H9 (cell line): Measurements from ENCODE around the gene PPM1H. TPM values are rescaled to one million over a fixed set of nuclear protein-coding genes. Genes with fewer than 3 reads are reported as not detected.

Experiments
- DNase-seq: peaks from one replicate; pipeline ENCODE4 v3.0.0-alpha.2; 2017
- H2AFZ ChIP-seq: one replicate; pipeline ENCODE4 v1.6.1; 2013; ENCODE audit warnings: mild to moderate bottlenecking, low read length, control low read depth, moderate library complexity
- H2AK5ac ChIP-seq: 2 replicates; pipeline ENCODE4 v1.6.1; 2013; ENCODE audit warnings: low read length, control low read depth, mixed read lengths; ENCODE audit not compliant: insufficient read length
- H2BK120ac ChIP-seq: one replicate; pipeline ENCODE4 v1.6.1; 2013; ENCODE audit warnings: low read depth, mild to moderate bottlenecking, low read length, control low read depth, inconsistent platforms; ENCODE audit not compliant: poor library complexity, severe bottlenecking
- H2BK12ac ChIP-seq: 2 replicates; pipeline ENCODE4 v1.6.1; 2013; ENCODE audit warnings: low read length, control low read depth, mixed read lengths, low read depth; ENCODE audit not compliant: insufficient read length
- H2BK15ac ChIP-seq: 2 replicates; pipeline ENCODE4 v1.6.1; 2013; ENCODE audit warnings: low read depth, low read length, control low read depth
- H2BK20ac ChIP-seq: one replicate; pipeline ENCODE4 v1.6.1; 2013; ENCODE audit warnings: low read depth, mild to moderate bottlenecking, low read length, control low read depth, inconsistent platforms; ENCODE audit not compliant: poor library complexity, severe bottlenecking
- H2BK5ac ChIP-seq: 2 replicates; pipeline ENCODE4 v1.6.1; 2013; ENCODE audit warnings: low read length, control low read depth, mixed read lengths; ENCODE audit not compliant: insufficient read length
- H3K14ac ChIP-seq: 2 replicates; pipeline ENCODE4 v1.6.1; 2013; ENCODE audit warnings: low read length, control low read depth; ENCODE audit not compliant: insufficient read depth
- H3K18ac ChIP-seq: 2 replicates; pipeline ENCODE4 v1.6.1; 2013; ENCODE audit warnings: low read depth, mild to moderate bottlenecking, mixed read lengths, low read length, control low read depth; ENCODE audit not compliant: insufficient read length
- H3K23ac ChIP-seq: 2 replicates; pipeline ENCODE4 v1.6.1; 2013; ENCODE audit warnings: low read length, control low read depth, mixed read lengths, low read depth; ENCODE audit not compliant: insufficient read length
- H3K23me2 ChIP-seq: 2 replicates; pipeline ENCODE4 v1.6.1; 2013; ENCODE audit warnings: low read depth, mild to moderate bottlenecking, mixed read lengths, low read length, control low read depth; ENCODE audit not compliant: insufficient read length, poor library complexity, severe bottlenecking
- H3K27ac ChIP-seq: 2 replicates; pipeline ENCODE4 v1.5.1; 2013; ENCODE audit warnings: low read length, control low read depth, mixed read lengths, low read depth; ENCODE audit not compliant: insufficient read length
- H3K27me3 ChIP-seq: 2 replicates; pipeline ENCODE4 v1.6.1; 2013; ENCODE audit warnings: low read length, control low read depth, inconsistent platforms; ENCODE audit not compliant: insufficient read depth
- H3K4ac ChIP-seq: 2 replicates; pipeline ENCODE4 v1.6.1; 2013; ENCODE audit warnings: low read depth, mild to moderate bottlenecking, control low read depth, inconsistent platforms, low read length, moderate library complexity
- H3K4me1 ChIP-seq: 2 replicates; pipeline ENCODE4 v1.6.1; 2013; ENCODE audit warnings: low read length, control low read depth, inconsistent platforms; ENCODE audit not compliant: insufficient read depth
- H3K4me2 ChIP-seq: 2 replicates; pipeline ENCODE4 v1.6.1; 2013; ENCODE audit warnings: low read length, control low read depth, mixed read lengths; ENCODE audit not compliant: insufficient read length, insufficient read depth
- H3K56ac ChIP-seq: 2 replicates; pipeline ENCODE4 v1.6.1; 2013; ENCODE audit warnings: low read depth, mild to moderate bottlenecking, mixed read lengths, low read length, control low read depth; ENCODE audit not compliant: insufficient read length
- H3K79me1 ChIP-seq: 2 replicates; pipeline ENCODE4 v1.6.1; 2013; ENCODE audit warnings: low read depth, mild to moderate bottlenecking, moderate library complexity, low read length, control low read depth, inconsistent platforms; ENCODE audit not compliant: insufficient read depth, poor library complexity, severe bottlenecking
- H3K79me2 ChIP-seq: 2 replicates; pipeline ENCODE4 v1.6.1; 2013; ENCODE audit warnings: low read length, control low read depth, inconsistent platforms; ENCODE audit not compliant: insufficient read depth
- H3K9ac ChIP-seq: 2 replicates; pipeline ENCODE4 v1.6.1; 2013; ENCODE audit warnings: low read length, control low read depth, mixed read lengths; ENCODE audit not compliant: insufficient read length; ENCODE audit errors: extremely low read depth
- H3K9me3 ChIP-seq: one replicate; pipeline ENCODE4 v1.6.1; 2013; ENCODE audit warnings: low read depth, low read length, inconsistent platforms; ENCODE audit not compliant: control insufficient read depth
- H3T11ph ChIP-seq: one replicate; pipeline ENCODE4 v1.6.1; 2013; ENCODE audit warnings: mild to moderate bottlenecking, low read length, control low read depth, inconsistent platforms
- H4K20me1 ChIP-seq: one replicate; pipeline ENCODE4 v1.6.1; 2013; ENCODE audit not compliant: control insufficient read depth, insufficient read length, insufficient read depth
- H4K5ac ChIP-seq: 2 replicates; pipeline ENCODE4 v1.6.1; 2013; ENCODE audit warnings: low read depth, mild to moderate bottlenecking, mixed read lengths, low read length, control low read depth; ENCODE audit not compliant: insufficient read length
- H4K8ac ChIP-seq: replicated peaks from 2 replicates; pipeline ENCODE4 v1.6.1; 2013; ENCODE audit warnings: low read length, control low read depth, mixed read lengths, low read depth; ENCODE audit not compliant: insufficient read length
- H4K91ac ChIP-seq: 2 replicates; pipeline ENCODE4 v1.6.1; 2013; ENCODE audit warnings: low read depth, mild to moderate bottlenecking, moderate library complexity, mixed read lengths, low read length, control low read depth; ENCODE audit not compliant: insufficient read length
- H3K27ac Mint-ChIP-seq, 3 experiments: 2 replicates in 2 of 3; 3 replicates in 1 of 3; pipeline ENCODE4 v1.8.0; 2020 to 2021; ENCODE audit warnings: mixed read lengths in 3 of 3, mild to moderate bottlenecking in 1 of 3, moderate library complexity in 1 of 3
- H3K27me3 Mint-ChIP-seq: 2 replicates; pipeline ENCODE4 v1.8.0; 2021; ENCODE audit warnings: low read depth, mild to moderate bottlenecking, moderate library complexity, mixed read lengths
- H3K36me3 Mint-ChIP-seq, 3 experiments: 2 replicates in 2 of 3; 3 replicates in 1 of 3; pipeline ENCODE4 v1.8.0; 2020 to 2021; ENCODE audit warnings: low read depth in 3 of 3, mixed read lengths in 3 of 3; ENCODE audit not compliant: insufficient read depth in 1 of 3
- H3K4me1 Mint-ChIP-seq, 2 experiments: 2 replicates each; pipeline ENCODE4 v1.8.0; 2020; ENCODE audit warnings: mixed read lengths in 2 of 2
- H3K4me3 Mint-ChIP-seq, 2 experiments: 2 replicates in 1 of 2; 3 replicates in 1 of 2; pipeline ENCODE4 v1.8.0; 2020 to 2021; ENCODE audit warnings: mild to moderate bottlenecking in 2 of 2, mixed read lengths in 2 of 2, moderate library complexity in 1 of 2
- H3K9me3 Mint-ChIP-seq, 2 experiments: 2 replicates in 1 of 2; 3 replicates in 1 of 2; pipeline ENCODE4 v1.8.0; 2020; ENCODE audit warnings: mild to moderate bottlenecking in 2 of 2, mixed read lengths in 2 of 2, moderate library complexity in 1 of 2
- whole genome bisulfite sequencing: extraction: QIAGEN DNeasy Blood & Tissue Kit; methylation state at CpG from one replicate; pipeline ENCODE4 v1.1.7; 2013; ENCODE audit warnings: missing lambda C conversion rate, low lambda C conversion rate, mixed read lengths; ENCODE audit not compliant: insufficient read length; ENCODE audit errors: extremely low coverage; 5-methylcytosine and 5-hydroxymethylcytosine counted together
- total RNA-seq: library from RNA; stranded (reverse); gene quantifications from 2 replicates; pipeline ENCODE4 v1.2.1, GENCODE V29; 2021
- TF ChIP-seq, protein P1 (sequence below): fragments of 200-600 bp; sonication (generic); conservative IDR thresholded peaks from 3 replicates; pipeline ENCODE4 v1.8.0; 2021; ENCODE audit warnings: antibody characterized with exemption, mild to moderate bottlenecking

The PPM1H gene
- total RNA-seq, 1 experiment from 2014 or later, result 22.1 TPM

GRCh38 chr12:62916632-62917425 is 18.1 kb downstream of the PPM1H start:
- no peak overlapping the region for H3K14ac ChIP-seq
- Mint-ChIP-seq H3K27me3 (no peaks in the 10 kb centered on the region), H3K4me1 (peaks cover 53 to 54% of the 10 kb centered on the region in 2 experiments), H3K27ac (peak overlapping the region in 1 of 3 experiments; percentile 75; a peak in 1 of 7 replicates), H3K36me3 (peaks cover 0 to 7% (median 5%) of the 10 kb centered on the region in 3 experiments; a peak in 4 of 7 replicates), H3K9me3 (no peaks in the 10 kb centered on the region), H3K4me3 (no peak overlapping the region)
- H2BK12ac ChIP-seq, result no peak overlapping the region
- H3T11ph ChIP-seq, result no peak overlapping the region
- WGBS, result no CpG with 5 or more reads among the region's 7 CpGs
- peaks cover 10% of the 10 kb centered on the region for H3K79me1 ChIP-seq
- H2BK20ac ChIP-seq, result no peak overlapping the region
- H4K20me1 ChIP-seq, result no peaks in the 10 kb centered on the region
- no peak overlapping the region for H3K9ac ChIP-seq
- H3K23ac ChIP-seq, result no peak overlapping the region
- H2BK5ac ChIP-seq, result no peak overlapping the region
- H2BK120ac ChIP-seq, result no peak overlapping the region
- H3K27me3 ChIP-seq, result no peaks in the 10 kb centered on the region
- H2AK5ac ChIP-seq, result peak overlapping the region; percentile 65
- no peak overlapping the region for H3K4me2 ChIP-seq
- no peak overlapping the region for H3K27ac ChIP-seq
- no peak overlapping the region for H2AFZ ChIP-seq
- H4K91ac ChIP-seq, result no peak overlapping the region
- H3K9me3 ChIP-seq, result no peaks in the 10 kb centered on the region
- TF ChIP-seq, protein P1, sequence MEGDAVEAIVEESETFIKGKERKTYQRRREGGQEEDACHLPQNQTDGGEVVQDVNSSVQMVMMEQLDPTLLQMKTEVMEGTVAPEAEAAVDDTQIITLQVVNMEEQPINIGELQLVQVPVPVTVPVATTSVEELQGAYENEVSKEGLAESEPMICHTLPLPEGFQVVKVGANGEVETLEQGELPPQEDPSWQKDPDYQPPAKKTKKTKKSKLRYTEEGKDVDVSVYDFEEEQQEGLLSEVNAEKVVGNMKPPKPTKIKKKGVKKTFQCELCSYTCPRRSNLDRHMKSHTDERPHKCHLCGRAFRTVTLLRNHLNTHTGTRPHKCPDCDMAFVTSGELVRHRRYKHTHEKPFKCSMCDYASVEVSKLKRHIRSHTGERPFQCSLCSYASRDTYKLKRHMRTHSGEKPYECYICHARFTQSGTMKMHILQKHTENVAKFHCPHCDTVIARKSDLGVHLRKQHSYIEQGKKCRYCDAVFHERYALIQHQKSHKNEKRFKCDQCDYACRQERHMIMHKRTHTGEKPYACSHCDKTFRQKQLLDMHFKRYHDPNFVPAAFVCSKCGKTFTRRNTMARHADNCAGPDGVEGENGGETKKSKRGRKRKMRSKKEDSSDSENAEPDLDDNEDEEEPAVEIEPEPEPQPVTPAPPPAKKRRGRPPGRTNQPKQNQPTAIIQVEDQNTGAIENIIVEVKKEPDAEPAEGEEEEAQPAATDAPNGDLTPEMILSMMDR, result no peak
- no peak for DNase-seq
- no peak overlapping the region for H4K5ac ChIP-seq
- H2BK15ac ChIP-seq, result no peak overlapping the region
- H3K23me2 ChIP-seq, result no peaks in the 10 kb centered on the region
- no peak overlapping the region for H3K4ac ChIP-seq
- no peak overlapping the region for H3K18ac ChIP-seq
- no peak overlapping the region for H3K56ac ChIP-seq
- peaks cover 22% of the 10 kb centered on the region; the same call in 1 of the 2 replicates for H3K4me1 ChIP-seq
- no peak overlapping the region for H4K8ac ChIP-seq
- H3K79me2 ChIP-seq, result no peaks in the 10 kb centered on the region; the same call in 1 of the 2 replicates
